ENCODE measurements around the gene MLXIPL.
"Not testable (repeated sequence)": the region's sequence is repeated elsewhere in the genome, so short reads cannot be mapped to it uniquely, and the experiment has no call there.

The MLXIPL gene

DNA sequence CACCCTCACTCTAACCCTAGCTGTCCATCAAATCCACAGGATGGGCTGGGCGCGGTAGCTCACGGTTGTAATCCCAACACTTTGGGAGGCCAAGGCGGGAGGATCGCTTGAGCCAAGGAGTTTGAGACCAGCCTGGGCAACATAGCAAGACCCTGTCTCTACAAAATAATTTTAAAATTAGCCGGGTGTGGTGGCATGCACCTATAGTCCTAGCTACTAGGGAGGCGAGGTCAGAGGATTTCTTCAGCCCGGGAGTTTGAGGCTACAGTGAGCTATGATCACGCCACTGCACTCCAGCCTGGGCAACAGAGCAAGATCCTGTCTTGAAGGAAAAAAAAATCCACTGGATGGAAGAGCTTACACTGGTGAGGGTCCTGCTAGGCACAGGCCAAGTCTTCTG is 6.8 kb downstream of the MLXIPL start:
- not testable (repeated sequence) for DNase-seq (ENCODE audit: low read depth, low spot score); H3K4me3 ChIP-seq (ENCODE audit: low read length)

DNA sequence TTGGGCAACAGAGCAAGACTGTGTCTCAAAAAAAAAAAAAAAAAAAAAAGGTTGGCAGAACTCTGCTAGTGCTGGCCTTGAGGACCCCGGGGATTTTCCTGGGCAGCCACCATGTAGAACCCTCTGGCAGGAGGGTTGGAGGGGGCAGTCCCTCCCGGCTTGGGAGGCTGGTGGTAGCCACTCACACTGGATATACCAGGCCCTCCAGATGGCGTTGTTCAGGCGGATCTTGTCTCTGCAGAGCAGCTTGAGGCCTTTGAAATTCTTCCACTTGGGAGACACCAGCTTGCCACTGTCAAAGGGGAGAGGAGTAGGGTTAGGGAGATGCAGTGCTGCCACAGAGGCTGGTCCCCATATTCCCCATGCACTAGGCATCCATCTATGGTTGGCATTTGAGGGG is 8.4 kb downstream of the MLXIPL start:
- no peak for DNase-seq (ENCODE audit: low read depth, low spot score)
- H3K4me3 ChIP-seq (ENCODE audit: low read length) = no peak overlapping the region

DNA sequence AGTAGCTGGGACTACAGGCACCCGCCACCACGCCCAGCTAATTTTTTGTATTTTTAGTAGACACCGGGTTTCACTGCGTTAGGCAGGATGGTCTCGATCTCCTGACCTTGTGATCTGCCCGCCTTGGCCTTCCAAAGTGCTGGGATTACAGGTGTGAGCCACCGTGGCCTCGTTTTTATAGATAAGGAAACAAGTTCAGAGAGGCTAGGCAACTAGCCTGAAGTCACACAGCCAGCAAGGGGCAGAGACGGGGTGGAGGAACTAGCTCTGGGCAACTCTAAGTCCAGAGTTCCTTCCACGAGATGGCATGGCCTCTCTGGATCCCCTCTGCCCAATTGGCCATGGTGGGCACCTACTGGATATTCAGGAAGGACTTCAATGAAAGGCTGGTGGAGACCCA is 9.4 kb downstream of the MLXIPL start:
- H3K4me3 ChIP-seq (ENCODE audit: low read length); DNase-seq (ENCODE audit: low read depth, low spot score): not testable (repeated sequence)

DNA sequence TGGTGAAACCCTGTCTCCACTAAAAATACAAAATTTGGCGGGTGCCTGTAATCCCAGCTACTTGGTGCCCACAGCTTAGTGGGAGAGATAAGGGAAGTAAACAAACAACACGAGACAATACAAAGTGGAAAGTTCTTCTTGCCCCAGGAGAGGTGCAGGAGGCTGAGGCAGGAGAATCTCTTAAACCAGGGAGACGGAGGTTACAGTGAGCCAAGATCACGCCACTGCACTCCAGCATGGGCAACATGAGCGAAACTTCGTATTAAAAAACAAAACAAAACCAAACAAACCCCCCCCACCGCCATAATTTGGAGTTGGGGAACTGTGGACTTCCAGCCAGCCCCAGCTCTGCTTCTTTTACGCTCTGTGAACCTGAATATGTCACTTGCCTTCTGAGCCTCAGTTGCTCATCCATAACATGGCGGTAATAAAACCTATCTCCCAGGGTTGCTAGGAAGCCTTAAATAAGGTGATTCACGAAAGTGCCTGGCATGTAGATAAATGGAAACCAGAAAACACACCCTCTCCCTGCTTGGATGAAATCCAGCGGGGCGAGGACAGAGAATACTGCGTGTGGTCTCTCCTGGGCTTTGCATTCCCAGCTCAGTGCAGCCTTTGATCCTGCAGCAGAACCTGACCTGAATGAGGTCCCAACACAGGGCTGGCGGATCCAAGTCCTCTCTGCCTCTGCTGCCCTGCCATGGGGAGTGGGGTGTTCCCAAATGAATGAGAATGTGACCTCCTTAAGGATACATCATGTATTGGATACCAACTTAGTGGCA is 10.2 kb downstream of the MLXIPL start:
- no peak overlapping the region for H3K4me3 ChIP-seq (ENCODE audit: low read length)
- no peak for DNase-seq (ENCODE audit: low read depth, low spot score)

DNA sequence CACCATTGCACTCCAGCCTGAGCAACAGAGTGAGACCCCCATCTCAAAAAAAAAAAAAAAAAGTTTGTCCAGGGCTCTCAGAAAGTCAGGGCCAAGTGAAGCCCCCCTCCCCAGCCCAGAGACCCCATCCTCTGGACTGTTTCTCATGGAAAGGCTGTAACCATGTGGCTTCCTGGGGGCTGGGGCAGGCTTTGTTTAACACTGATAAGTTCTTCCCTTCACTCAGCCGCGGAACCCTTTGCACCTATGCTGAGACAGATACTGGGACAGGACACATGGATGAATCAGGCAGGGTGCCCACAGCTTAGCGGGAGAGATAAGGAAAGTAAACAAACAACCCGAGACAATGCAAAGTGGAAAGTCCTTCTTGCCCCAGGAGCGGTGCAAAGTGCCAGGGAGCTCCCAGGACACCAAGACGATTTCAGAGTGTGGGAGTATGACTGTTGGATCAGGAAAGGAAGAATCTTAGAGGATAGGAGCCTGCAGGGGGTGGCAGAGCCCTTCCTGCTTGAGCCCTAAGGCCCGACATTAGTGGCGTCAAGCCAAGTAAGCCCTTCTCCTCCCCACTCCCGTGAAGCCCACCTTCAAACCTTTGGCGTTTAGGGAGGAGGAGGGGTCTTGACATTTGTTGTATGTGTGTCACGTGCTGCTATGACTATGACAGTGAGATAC is 11.6 kb downstream of the MLXIPL start:
- no peak overlapping the region for H3K4me3 ChIP-seq (ENCODE audit: low read length)
- no peak for DNase-seq (ENCODE audit: low read depth, low spot score)

DNA sequence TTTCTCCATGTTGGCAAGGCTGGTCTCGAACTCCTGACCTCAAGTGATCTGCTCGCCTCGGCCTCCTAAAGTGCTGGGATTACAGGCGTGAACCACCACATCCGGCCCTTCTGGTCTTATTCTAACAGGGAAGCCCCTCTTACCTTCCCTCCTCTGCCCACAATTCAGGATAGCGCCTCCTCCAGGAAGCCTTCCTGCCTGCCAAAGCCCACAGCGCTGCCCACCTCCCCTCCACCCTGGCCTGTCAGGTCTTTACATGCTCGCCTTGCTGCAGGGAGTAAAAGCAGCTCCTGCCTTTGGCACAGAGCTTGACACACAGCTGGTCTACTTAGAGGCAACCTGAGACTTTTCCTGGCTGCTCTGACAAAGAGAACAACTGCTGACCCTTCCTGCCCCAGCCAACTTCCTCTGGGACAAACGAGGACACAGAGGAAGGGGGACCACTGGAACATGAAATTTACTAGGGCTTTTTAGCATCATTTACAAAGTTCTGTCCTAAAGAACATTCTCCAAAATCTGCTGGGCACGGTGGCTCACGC is 13.2 kb downstream of the MLXIPL start:
- no peak overlapping the region for H3K4me3 ChIP-seq (ENCODE audit: low read length)
- no peak for DNase-seq (ENCODE audit: low read depth, low spot score)

DNA sequence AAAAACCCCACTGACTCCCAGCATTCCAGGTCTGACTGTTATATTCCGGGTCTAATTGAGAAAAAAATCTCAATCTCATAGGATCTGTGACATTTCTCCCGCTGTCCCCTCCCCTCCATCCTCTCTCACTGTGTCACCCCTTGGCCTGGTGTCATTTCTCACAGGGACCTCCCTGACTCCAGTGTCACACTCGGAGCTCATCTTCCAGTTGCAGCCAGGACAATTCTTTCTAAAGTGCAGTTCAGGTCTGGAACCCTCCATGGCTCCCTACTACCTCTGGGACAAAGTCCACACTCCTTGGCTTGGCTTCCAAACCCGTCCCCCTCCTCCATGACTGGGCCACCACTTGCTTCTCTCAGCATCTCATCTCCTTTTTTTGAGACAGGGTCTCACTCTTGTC is 14.2 kb downstream of the MLXIPL start:
- H3K4me3 ChIP-seq (ENCODE audit: low read length) = no peak overlapping the region
- DNase-seq (ENCODE audit: low read depth, low spot score) = no peak

DNA sequence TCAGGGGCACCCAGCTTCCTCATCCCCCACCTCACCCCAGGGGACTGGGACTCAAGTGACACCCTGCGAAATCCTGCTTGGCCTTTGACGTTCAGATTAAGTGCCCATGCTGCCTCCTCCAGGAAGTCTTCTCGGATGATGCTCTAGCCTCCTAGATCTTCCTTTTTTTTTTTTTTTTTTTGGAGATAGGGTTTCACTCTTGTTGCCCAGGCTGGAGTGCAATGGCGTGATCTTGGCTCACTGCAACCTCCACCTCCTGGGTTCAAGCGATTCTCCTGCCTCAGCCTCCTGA is 16.7 kb downstream of the MLXIPL start:
- DNase-seq (ENCODE audit: low read depth, low spot score); H3K4me3 ChIP-seq (ENCODE audit: low read length): not testable (repeated sequence)

DNA sequence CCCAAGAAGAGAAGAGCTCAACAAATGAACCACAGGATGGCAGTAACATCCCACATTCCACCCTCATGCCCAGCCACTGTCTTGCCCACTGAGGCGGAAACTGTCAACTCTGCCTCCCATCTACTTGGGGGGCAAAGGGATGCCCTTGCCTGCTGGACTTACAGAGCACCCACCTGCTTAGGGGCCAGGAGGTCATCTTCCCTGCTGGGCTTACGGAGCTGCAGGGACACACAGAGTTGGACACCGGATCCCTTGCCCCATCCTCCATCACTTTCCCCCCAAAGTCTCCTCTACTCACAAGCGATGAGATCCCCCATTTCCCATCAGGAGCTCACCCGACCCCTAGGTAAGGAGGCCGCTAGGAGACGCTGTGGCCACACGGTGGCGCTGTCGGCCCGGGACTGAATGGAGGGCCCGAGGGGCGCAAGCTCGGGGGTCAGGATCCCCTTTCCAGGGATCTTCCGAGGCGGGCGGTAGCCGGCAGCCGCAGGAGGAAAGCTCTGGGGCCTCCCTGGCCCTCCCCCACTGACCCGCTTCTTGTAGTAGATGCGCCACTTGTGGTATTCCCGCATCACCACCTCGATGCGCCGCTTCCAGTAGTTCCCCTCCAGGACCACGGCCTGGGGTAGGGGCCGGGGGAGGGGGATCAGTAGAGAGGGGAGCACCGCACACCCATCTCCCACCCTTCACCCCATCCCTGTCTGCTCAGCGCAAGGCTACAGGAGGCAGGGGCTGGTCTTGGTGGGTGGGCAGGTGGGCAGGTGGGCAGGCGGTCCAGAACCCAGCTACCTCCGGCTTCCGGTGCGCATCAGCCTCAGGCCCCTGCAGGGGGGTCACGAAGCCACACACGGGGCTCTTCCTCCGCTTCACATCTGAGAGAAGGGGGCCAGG is 17.3 kb downstream of the MLXIPL start:
- DNase-seq (ENCODE audit: low read depth, low spot score) = no peak
- H3K4me3 ChIP-seq (ENCODE audit: low read length) = no peak overlapping the region

DNA sequence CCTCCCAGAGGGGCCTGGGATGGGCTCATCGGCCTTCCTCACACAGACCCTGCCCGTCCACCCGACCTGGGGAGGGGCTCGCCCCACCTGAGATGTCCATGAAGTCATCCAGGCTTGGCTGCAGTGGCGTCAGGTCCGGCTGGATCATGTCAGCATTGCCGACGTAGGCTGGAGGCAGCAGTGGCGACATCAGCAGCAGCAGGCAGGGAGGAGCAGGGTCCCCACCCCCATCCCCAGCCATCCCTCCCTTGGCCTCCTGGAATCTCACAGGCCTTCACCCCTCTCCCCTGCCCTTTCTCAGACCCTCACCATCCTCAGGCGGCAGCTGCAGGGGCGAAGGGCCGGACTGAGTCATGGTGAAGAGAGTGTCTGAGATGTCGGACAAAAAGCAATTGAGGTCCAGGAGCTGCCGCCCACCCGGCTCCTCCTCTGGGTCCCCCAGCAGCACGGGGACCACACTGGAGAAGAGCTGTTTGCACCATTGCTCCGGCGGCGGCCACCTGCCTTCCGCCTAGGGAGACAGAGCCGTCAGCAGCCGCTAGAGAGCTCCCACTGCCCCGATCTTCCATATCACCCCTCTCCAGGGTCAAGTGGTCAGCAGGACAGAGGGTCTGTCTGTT is 18.6 kb downstream of the MLXIPL start:
- no peak for DNase-seq (ENCODE audit: low read depth, low spot score)
- H3K4me3 ChIP-seq (ENCODE audit: low read length) = no peak overlapping the region

DNA sequence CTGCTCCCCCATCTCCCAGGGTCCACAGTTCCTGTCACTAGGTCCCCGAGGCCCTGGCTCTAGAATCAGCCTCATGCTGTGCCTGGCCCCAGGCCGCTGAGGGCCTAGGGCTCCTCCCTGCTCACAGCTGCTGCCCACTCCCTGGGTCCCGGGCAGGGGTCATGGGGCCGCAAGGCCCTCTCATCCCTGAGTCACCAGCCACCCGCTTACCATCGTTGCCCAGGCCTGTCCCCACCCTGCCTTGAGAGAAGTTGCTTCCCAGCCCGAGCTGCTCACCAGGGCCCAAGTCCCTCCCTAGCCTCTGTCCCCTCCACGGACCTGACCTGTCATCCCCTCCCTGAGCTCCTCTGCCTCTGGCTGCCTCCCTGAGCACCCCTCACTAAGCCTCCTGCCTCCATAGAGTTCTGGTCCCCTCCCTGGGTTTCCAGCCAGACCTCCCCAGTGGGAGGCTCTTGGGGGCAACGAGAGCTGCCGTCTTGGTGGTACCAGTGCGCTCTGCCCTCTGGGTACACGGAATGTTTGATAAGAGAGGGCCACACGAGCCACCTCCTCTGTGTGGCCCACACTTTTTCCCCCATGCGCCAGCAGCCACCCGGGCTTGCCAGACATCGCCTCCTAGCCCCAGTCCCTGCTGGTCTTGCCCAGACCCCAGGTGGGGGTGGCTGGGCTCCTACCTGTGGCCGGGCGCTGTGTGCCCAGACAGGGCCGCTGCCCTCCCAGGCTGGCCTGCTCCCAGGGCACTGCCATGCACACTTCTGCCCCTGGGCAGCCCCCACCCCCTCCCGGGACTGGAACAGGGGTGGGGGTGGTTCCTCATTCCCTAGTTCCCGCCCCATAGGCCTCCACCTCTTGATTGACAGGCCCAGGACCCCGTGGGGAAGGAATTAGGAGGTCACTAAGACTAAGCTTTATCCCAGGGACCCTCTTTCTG is 21.3 kb downstream of the MLXIPL start:
- H3K4me3 ChIP-seq (ENCODE audit: low read length) = no peak overlapping the region
- no peak for DNase-seq (ENCODE audit: low read depth, low spot score)

DNA sequence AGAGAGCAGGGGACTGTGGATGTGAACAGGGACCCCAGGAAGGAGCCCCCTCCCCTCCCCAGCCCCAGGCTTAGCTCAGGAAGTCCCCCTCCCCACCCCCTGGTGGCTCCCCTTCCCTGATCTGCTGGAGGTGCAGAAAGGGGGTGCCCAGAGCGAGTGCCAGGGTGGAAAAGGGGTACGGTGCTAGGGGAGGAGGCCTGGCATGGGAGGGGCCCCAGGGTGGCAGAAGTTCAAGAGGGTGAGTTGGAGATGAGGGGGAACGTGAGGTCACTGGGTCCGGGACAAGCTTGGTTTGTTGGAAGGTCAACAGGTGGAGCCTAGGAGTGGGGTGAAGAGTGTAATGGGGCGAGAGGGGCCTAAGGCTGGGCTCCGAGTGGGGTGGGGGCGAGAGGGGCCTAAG is 24.4 kb downstream of the MLXIPL start:
- H3K4me3 ChIP-seq (ENCODE audit: low read length) = no peak overlapping the region
- DNase-seq (ENCODE audit: low read depth, low spot score) = no peak

DNA sequence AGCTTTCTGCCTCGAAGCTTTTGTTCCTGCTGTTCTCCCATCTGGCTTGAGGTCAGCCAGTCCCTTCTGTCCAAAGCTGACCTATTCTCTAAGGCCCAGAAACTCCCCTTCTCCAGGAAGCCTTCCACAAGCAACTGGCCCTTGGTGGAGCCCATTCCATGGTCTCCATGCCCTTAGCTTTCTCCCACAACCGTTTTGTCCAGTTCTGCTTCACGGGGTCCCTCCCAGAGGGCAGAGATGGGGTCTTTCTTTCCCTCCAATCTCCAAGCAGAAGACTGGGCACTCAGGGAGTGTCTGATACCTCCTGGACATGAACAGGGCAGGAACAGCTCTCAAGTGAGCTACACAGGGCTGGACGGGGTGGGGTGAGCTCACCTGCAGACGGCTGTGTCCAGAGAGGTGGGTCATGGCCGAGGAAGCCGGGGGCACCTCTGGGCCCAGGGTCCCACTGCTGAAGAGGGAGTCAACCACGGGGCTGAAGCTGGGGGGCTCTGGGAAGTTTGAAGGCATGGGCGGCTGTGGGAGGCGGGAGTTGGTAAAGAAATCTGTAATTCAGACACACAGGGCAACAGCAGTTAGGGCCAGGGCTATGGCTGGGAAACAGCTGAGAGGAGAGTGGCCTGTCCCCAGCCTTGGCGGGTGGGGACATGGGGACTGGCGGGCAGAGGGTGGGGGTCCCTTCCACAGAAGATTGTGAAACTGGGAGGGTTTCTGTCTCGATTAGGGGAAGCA is 25.0 kb downstream of the MLXIPL start:
- no peak overlapping the region for H3K4me3 ChIP-seq (ENCODE audit: low read length)
- DNase-seq (ENCODE audit: low read depth, low spot score) = no peak

DNA sequence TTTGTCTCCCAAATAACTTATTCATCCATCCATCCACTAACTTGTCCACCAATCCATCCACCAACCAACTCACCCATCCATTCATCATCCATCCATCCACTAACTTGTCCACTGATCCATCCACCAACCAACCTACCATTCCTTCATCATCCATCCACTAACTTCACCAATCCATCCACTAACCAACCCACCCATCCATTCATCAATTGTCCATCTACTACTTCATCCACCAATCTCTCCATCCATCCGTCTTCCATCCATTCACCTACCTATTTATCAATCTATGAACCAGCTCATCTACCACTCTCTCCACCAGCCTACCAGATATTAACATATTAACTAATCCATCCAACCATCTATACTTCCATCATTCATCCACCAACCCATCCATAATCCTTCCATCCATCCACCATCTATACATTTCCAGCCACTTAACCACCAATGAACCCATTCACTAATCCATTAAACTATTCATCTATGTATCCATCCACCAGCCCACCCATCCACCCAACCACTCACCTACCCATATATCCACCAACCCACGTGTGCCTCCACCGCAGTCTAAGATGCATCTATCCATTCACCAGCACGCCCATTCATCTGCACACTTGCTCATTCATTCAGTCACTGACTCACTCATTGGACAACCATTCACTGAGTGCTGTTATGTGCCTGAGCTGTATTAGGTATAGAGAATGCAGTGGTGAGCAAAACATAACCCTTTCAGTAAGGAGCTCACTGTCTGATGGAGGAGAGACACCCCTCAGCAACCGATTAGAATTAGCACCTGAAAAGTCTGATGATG is 26.1 kb downstream of the MLXIPL start:
- DNase-seq (ENCODE audit: low read depth, low spot score) = no peak
- H3K4me3 ChIP-seq (ENCODE audit: low read length) = no peak overlapping the region

DNA sequence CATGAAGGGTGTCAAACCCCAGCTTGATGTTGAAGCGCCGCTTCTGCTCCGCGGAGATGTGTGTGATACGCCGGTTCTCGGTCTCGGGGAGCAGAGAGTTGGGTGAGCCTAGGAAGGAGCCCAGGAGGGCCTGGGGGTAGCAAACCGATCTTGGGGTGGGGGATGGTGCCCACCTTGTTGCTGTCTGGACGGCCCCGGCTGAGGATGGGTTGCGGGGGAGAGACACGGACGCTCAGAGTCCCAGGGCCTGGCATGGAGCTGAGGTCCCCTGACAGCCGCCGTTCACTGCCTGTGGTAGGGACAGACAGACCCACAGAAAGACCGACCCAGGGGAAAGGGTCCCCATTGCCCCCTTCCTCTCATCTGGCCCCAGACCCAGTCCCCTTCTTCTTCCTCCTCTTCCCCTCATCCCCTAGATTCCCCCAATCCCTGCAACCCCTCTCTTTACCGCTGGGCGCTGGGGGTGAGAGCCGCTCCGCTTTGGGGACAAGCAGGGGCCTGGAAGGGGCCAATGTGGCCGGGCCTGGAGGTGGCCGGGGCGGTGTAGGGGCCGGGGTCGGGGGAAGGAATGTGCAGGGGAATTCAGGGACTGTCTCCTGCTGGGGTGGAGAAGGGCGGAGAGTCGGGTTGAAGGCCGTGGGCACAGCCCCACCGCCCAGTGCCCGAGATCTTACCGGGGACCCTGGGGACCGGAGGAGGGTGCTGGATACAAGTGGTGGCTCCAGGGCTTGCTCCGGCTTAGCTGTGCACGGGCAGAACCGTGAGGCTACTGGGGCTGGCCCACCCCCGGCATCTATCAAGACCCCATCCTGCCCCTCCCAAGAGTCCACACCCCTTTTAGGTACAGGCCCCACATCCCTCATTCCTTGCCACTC is 27.9 kb downstream of the MLXIPL start:
- no peak for DNase-seq (ENCODE audit: low read depth, low spot score)
- no peak overlapping the region for H3K4me3 ChIP-seq (ENCODE audit: low read length)

DNA sequence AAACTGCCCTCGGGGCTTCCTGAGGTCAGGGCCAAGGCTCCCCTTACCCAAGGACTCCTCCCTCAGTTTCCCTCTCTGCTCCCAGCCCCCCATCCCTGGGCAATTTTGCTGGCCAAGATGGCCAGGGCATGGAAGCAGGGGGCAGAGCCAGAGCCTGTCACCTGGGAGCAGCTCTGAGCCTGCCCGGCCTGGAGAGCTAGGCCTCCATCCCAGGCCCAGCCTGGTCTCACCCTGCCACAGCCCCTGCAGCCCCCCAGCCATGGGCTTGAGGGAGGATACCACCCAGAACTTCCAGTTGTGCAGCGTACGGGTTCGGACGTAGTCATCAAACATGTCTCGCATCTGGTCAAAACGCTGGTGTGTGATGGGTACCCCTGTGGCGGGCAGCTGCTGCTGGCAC is 29.0 kb downstream of the MLXIPL start:
- no peak overlapping the region for H3K4me3 ChIP-seq (ENCODE audit: low read length)
- no peak for DNase-seq (ENCODE audit: low read depth, low spot score)
